K562 (cell line): ENCODE results near the gene TSSK6. TPM values are rescaled to one million over a fixed set of nuclear protein-coding genes. Genes with fewer than 3 reads are reported as not detected.

Experiments
- ATAC-seq: fragments of 200-7000 bp; cut with Tn5 transposase; 3 replicates; pipeline ENCODE4 v1.9.1; 2020; ENCODE audit warnings: moderate library complexity
- BruUV-seq: library from RNA; stranded (reverse); fragments of 400-500 nt; replicated peaks from 2 replicates; lab custom pipeline; 2021; lab: Mats Ljungman, UMichigan
- CTCF ChIA-PET: fragments of 300-600 bp; formaldehyde crosslinking; extraction: SDS; loops from one replicate; lab custom pipeline; 2021; ENCODE audit warnings: low intra/inter-chr PET ratio; lab: Yijun Ruan, JAX
- POLR2A ChIA-PET: fragments of 300-600, 350-650 bp; sonication (Branson Sonifier 250); formaldehyde crosslinking; extraction: SDS; loops from one replicate; lab custom pipeline; 2021; ENCODE audit warnings: antibody characterized with exemption, inconsistent platforms; lab: Yijun Ruan, JAX
- DNase-seq, 4 experiments: peaks; one replicate each; pipeline versions ENCODE4 v3.0.0 to v3.0.0-alpha.2; 2011 to 2018; ENCODE audit warnings: low spot score in 3 of 4, mixed read lengths in 3 of 4; ENCODE audit errors: extremely low read depth in 1 of 4
- FAIRE-seq: peaks from 2 replicates; lab custom pipeline; 2011; peaks lifted over from hg19 to GRCh38; lab: Jason Lieb, UNC
- H2AFZ ChIP-seq: 2 replicates; pipeline ENCODE4 v1.6.0; 2011; ENCODE audit warnings: low read depth, low read length, control low read depth, inconsistent platforms
- H3K27ac ChIP-seq: fragments of 200-600 bp; 3 replicates; pipeline ENCODE4 v1.8.0; 2011; ENCODE audit warnings: low read depth, mild to moderate bottlenecking, control low read depth, inconsistent platforms, low read length, moderate library complexity, mixed read lengths; ENCODE audit errors: extremely low read depth
- H3K27me3 ChIP-seq, 2 experiments: fragments of 300-600 bp in 1 of 2; 2 replicates in 1 of 2; 3 replicates in 1 of 2; pipeline versions ENCODE4 v1.6.0 to v1.8.0; 2011; ENCODE audit warnings: inconsistent platforms in 2 of 2, low read length in 2 of 2, mild to moderate bottlenecking in 1 of 2, mixed read lengths in 1 of 2, moderate library complexity in 1 of 2; ENCODE audit not compliant: control insufficient read depth in 2 of 2, insufficient read depth in 2 of 2
- H3K36me3 ChIP-seq: fragments of 300-600 bp; 3 replicates; pipeline ENCODE4 v1.8.0; 2011; ENCODE audit warnings: mild to moderate bottlenecking, low read length, inconsistent platforms; ENCODE audit not compliant: control insufficient read depth, insufficient read depth
- H3K4me1 ChIP-seq, 2 experiments: fragments of 200-600 bp in 1 of 2; replicated peaks in 1 of 2; 2 replicates in 1 of 2; 3 replicates in 1 of 2; pipeline versions ENCODE4 v1.5.1 to v1.8.0; 2011; ENCODE audit warnings: inconsistent platforms in 2 of 2, low read length in 2 of 2, mild to moderate bottlenecking in 1 of 2, mixed read lengths in 1 of 2, moderate library complexity in 1 of 2; ENCODE audit not compliant: control insufficient read depth in 2 of 2, insufficient read depth in 2 of 2
- H3K4me2 ChIP-seq: 2 replicates; pipeline ENCODE4 v1.6.1; 2011; ENCODE audit warnings: low read length, control low read depth, inconsistent platforms, mixed read lengths; ENCODE audit not compliant: insufficient read depth
- H3K4me3 ChIP-seq: fragments of 200-600 bp; sonication (generic), shearing (Covaris generic); 2 replicates; pipeline ENCODE4 v1.5.1; 2016; ENCODE audit warnings: control low read depth, inconsistent platforms
- H3K79me2 ChIP-seq: fragments of 200-600 bp; 3 replicates; pipeline ENCODE4 v1.8.0; 2011; ENCODE audit warnings: low read length, inconsistent platforms; ENCODE audit not compliant: control insufficient read depth, insufficient read depth
- H3K9ac ChIP-seq, 2 experiments: 2 replicates each; pipeline versions ENCODE4 v1.6.0 to v1.6.1; 2011; ENCODE audit warnings: low read depth in 2 of 2, low read length in 2 of 2, control low read depth in 1 of 2, inconsistent platforms in 1 of 2, mild to moderate bottlenecking in 1 of 2, mixed read lengths in 1 of 2; ENCODE audit not compliant: insufficient read depth in 1 of 2
- H3K9me1 ChIP-seq: one replicate; pipeline ENCODE4 v1.6.0; 2011; ENCODE audit warnings: inconsistent platforms, mild to moderate bottlenecking, low read length, moderate library complexity; ENCODE audit not compliant: control insufficient read depth, insufficient read depth
- H3K9me3 ChIP-seq: replicated peaks from 2 replicates; pipeline ENCODE4 v1.5.1; 2011; ENCODE audit warnings: low read depth, low read length, inconsistent platforms; ENCODE audit not compliant: control insufficient read depth, insufficient read depth
- H4K20me1 ChIP-seq: replicated peaks from 2 replicates; pipeline ENCODE4 v1.6.1; 2011; ENCODE audit warnings: low read length, inconsistent platforms, mixed read lengths; ENCODE audit not compliant: control insufficient read depth, insufficient read depth
- ARID1B ChIP-seq: fragments of 450-650 bp; IDR thresholded peaks from 2 replicates; pipeline ENCODE4 v1.6.1; 2016; ENCODE audit warnings: antibody characterized with exemption, mild to moderate bottlenecking, inconsistent platforms
- CAMTA2 ChIP-seq: fragments of 250-450 bp; sonication (Bioruptor Pico); conservative IDR thresholded peaks from 2 replicates; pipeline ENCODE4 v1.5.1; 2022
- CBFA2T3 ChIP-seq: fragments of 450-650 bp; IDR thresholded peaks from 2 replicates; pipeline ENCODE4 v1.6.1; 2017
- CXXC5 ChIP-seq: fragments of 250-450 bp; sonication (Bioruptor Pico); IDR thresholded peaks from 2 replicates; pipeline ENCODE4 v1.8.0; 2022; ENCODE audit warnings: inconsistent platforms, mild to moderate bottlenecking, moderate library complexity
- DMBX1 ChIP-seq: fragments of 250-450 bp; sonication (Bioruptor Pico); IDR thresholded peaks from 2 replicates; pipeline ENCODE4 v1.8.0; 2022; ENCODE audit warnings: inconsistent platforms, mild to moderate bottlenecking, moderate library complexity, borderline replicate concordance
- DPF2 ChIP-seq: fragments of 450-650 bp; IDR thresholded peaks from 2 replicates; pipeline ENCODE4 v1.6.1; 2016
- EP300 ChIP-seq: IDR thresholded peaks from 2 replicates; pipeline ENCODE4 v1.6.1; 2012; ENCODE audit warnings: low read length, improper control_type of control experiment
- KLF13 ChIP-seq: fragments of 450-650 bp; IDR thresholded peaks from 2 replicates; pipeline ENCODE4 v1.6.1; 2016; ENCODE audit warnings: missing genetic modification characterization, low read depth, mild to moderate bottlenecking, missing compliant biosample characterization, moderate library complexity, borderline replicate concordance
- MEF2A ChIP-seq: IDR thresholded peaks from 2 replicates; pipeline ENCODE4 v1.6.1; 2011; ENCODE audit warnings: low read depth, mild to moderate bottlenecking, low read length, moderate library complexity; ENCODE audit not compliant: control insufficient read depth
- NFATC3 ChIP-seq: fragments of 450-650 bp; IDR thresholded peaks from 2 replicates; pipeline ENCODE4 v1.6.1; 2017; ENCODE audit warnings: mild to moderate bottlenecking
- NFE2 ChIP-seq: IDR thresholded peaks from 2 replicates; pipeline ENCODE4 v1.6.1; 2014; ENCODE audit warnings: antibody characterized with exemption, low read depth
- NONO ChIP-seq, 2 experiments: fragments of 200-400 bp in 1 of 2; fragments of 450-650 bp in 1 of 2; formaldehyde crosslinking in 1 of 2; IDR thresholded peaks; 2 replicates each; pipeline ENCODE4 v1.6.1; 2017; ENCODE audit warnings: low read depth in 2 of 2, mild to moderate bottlenecking in 2 of 2, moderate library complexity in 2 of 2, low read length in 1 of 2
- NR2C1 ChIP-seq, 2 experiments: fragments of 450-650 bp; IDR thresholded peaks; 2 replicates each; pipeline ENCODE4 v1.6.1; 2017; ENCODE audit warnings: mild to moderate bottlenecking in 2 of 2, antibody characterized with exemption in 1 of 2, inconsistent platforms in 1 of 2, missing compliant biosample characterization in 1 of 2, missing genetic modification characterization in 1 of 2
- SMARCE1 ChIP-seq: fragments of 450-650 bp; IDR thresholded peaks from 2 replicates; pipeline ENCODE4 v1.7.1; 2016; ENCODE audit warnings: mild to moderate bottlenecking
- ZNF24 ChIP-seq: fragments of 450-650 bp; IDR thresholded peaks from 2 replicates; pipeline ENCODE4 v1.6.1; 2016
- ZNF584 ChIP-seq: fragments of 200-800 bp; sonication (Bioruptor generic); IDR thresholded peaks from 2 replicates; pipeline ENCODE4 v1.6.1; 2016; ENCODE audit warnings: low read depth, mild to moderate bottlenecking, missing genetic modification characterization, missing compliant biosample characterization
- WGBS: fragments of 100-300 bp; shearing (Covaris generic); methylation state at CpG from one replicate; pipeline ENCODE4 v1.1.6; 2016; ENCODE audit warnings: low coverage, mixed read lengths; ENCODE audit not compliant: insufficient coverage; ENCODE audit errors: missing lambda C conversion rate; 5-methylcytosine and 5-hydroxymethylcytosine counted together
- in situ Hi-C: fragments of 300-500 bp; cut with MboI; formaldehyde crosslinking; loops from 4 replicates; pipeline ENCODE4 v1.15.0; 2018; ENCODE audit warnings: inconsistent platforms, mixed read lengths
- intact Hi-C: fragments of 100-400 bp; cut with micrococcal nuclease; formaldehyde crosslinking; loops from 2 replicates; pipeline ENCODE4 v1.14.2; 2022
- polyA plus RNA-seq, 8 experiments: library from polyadenylated mRNA; depleted of rRNA in 4 of 8; stranded (reverse) in 5 of 8; unstranded in 3 of 8; fragments of >200 nt; fragmentation: Nextera tagmentation in 2 of 8; fragmentation: Illumina TruSeq in 1 of 8; extraction: Ambion mirVana in 2 of 8; extraction: Trizol in 1 of 8; gene quantifications; 2 replicates each; pipeline versions ENCODE4 v1.2.1 to v1.2.3, GENCODE V29; 2011 to 2014; ENCODE audit warnings: inconsistent platforms in 1 of 8, missing spikeins in 1 of 8
- total RNA-seq, 7 experiments: library from RNA; depleted of rRNA in 6 of 7; stranded (reverse); fragments of >200 nt in 6 of 7; fragmentation: Illumina TruSeq in 2 of 7; extraction: Trizol in 2 of 7; gene quantifications; 2 replicates each; pipeline versions ENCODE4 v1.2.1 to v1.2.3, GENCODE V29; 2011 to 2021; ENCODE audit warnings: low replicate concordance in 1 of 7
- TF ChIP-seq, protein P1 (sequence below): fragments of 450-650 bp; IDR thresholded peaks from 2 replicates; pipeline ENCODE4 v1.6.1; 2016; ENCODE audit warnings: low read depth, mild to moderate bottlenecking, moderate library complexity
- TF ChIP-seq, protein P2 (sequence below): fragments of 250-450 bp; sonication (Bioruptor Pico); IDR thresholded peaks from 2 replicates; pipeline ENCODE4 v1.5.0; 2020; ENCODE audit warnings: mild to moderate bottlenecking, borderline replicate concordance

Gene TSSK6
- total and polyA plus RNA-seq, 9 of the 15 experiments (the other 6 are each of a cell fraction or from before 2014, with no cell fraction given), result 0.21 to 2.6 (median 1.5) TPM; not detected in 3

DNA sequence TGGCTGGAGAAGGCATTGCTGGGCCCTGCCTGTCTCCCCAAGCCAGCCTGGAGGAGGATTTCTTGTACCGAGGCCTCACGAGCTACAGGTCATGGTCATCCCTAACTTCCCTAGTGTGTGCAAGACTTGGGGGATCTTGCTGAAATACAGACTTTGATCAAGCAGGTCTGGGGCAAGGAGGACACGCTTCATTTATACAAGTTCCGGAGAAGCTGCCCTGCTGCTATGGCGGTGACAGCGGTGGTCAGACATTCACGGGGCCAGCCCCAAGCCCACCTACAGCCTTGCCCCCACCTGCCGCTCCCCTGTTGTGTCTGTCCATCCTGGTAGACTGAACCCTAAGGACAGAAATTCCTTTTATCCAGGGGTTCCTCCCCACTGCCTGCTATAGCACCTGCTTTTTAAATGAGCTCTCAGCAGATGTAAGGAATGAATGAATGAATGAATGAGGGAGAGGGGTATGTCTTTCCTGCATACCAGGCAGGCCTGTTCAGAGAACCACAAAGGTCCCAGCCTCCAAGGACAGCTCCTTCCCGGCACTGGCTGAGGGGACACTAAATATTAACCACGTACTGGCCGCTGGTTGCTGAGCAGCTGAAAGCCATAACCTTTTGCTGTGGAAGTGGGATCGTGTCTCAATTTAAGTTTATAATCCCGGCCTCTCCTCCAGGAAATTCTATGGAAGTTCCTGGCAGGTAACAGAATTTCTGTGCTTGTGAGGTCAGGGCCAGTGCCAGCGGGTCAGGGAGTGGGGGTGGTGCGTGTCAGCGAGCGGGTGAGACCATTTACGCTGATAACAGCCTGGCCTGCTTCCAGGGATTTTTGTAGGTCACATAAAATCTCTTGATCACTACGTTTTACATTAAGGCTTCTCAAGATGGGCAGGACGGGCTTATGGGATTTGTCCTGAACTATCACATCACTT, 27.1 kb downstream of the TSSK6 start:
- POLR2A ChIA-PET, result interaction anchor here (0.6 to 2.3 kb wide), 12 partner anchors 9 to 317 kb away, joined by 3 to 11 read pairs (median 4); partner anchors contain the start of gene GATAD2A
- intact Hi-C loops, result loop anchor here (2.0 to 5.0 kb wide), 2 partner anchors 43 to 101 kb away; no protein-coding TSS in a partner anchor
- H2AFZ ChIP-seq, result 0 out of 2 replicates have a peak overlapping the region, but pooled peaks have one; percentile 1
- CTCF ChIA-PET, result interaction anchor here (0.6 to 2.7 kb wide), 2 partner anchors 118 to 121 kb away, joined by 5 to 18 read pairs; no protein-coding TSS in a partner anchor
- peaks cover 38 to 53% of the 10 kb centered on the region in 2 experiments for H3K4me1 ChIP-seq
- H3K9me1 ChIP-seq, result peaks cover 4% of the 10 kb centered on the region
- H3K27me3 ChIP-seq, result no peaks in the 10 kb centered on the region
- peaks cover 88% of the 10 kb centered on the region for H3K79me2 ChIP-seq
- peak; percentile 61 for ATAC-seq
- peak; percentile 58 to 83 (median 67) for DNase-seq
- H3K4me3 ChIP-seq, result no peak overlapping the region; the same call in 1 of the 2 replicates
- peak overlapping the region; percentile 66 to 83 for H3K9ac ChIP-seq
- H3K36me3 ChIP-seq, result peaks cover 69% of the 10 kb centered on the region; the same call in 2 of the 3 replicates
- in situ Hi-C loops, result no loop called here
- H3K27ac ChIP-seq, result peak overlapping the region; percentile 90
- peaks cover 26% of the 10 kb centered on the region; the same call in 1 of the 2 replicates for H4K20me1 ChIP-seq
- BruUV-seq, result no TSS peak
- FAIRE-seq, result peak; percentile 57
- peak overlapping the region; percentile 53 for H3K4me2 ChIP-seq
- 23% methylated on average over 20 of the region's 20 CpGs for WGBS
- no peaks in the 10 kb centered on the region for H3K9me3 ChIP-seq
- TF ChIP-seq CBFA2T3 (peak; percentile 17; the same call in 1 of the 2 replicates), ZNF584 (no peak), NFE2 (no peak), NR2C1 (IDR thresholded peaks at IDR 0.05) (peak; percentile 59), NR2C1 (tag; IDR thresholded peaks at IDR 0.05) (peak; percentile 80), ZNF24 (peak; percentile 96), KLF13 (tag) (no peak), DPF2 (peak; percentile 58), NFATC3 (no peak), EP300 (peak; percentile 55), NONO (IDR thresholded peaks at IDR 0.05; ENCODE audit: low read depth in 2 of 2, low read length in 1 of 2) (0 out of 4 replicates have a peak, but pooled peaks of 1 of the 2 experiments have one; percentile 27), CAMTA2 (CRISPR knock-in tag) (no peak), ARID1B (peak; percentile 58), SMARCE1 (0 out of 2 replicates have a peak, but pooled peaks have one; percentile 45), DMBX1 (peak; percentile 59; the same call in 1 of the 2 replicates), MEF2A (no peak), CXXC5 (CRISPR knock-in tag) (peak; percentile 60)
- TF ChIP-seq, protein P1, sequence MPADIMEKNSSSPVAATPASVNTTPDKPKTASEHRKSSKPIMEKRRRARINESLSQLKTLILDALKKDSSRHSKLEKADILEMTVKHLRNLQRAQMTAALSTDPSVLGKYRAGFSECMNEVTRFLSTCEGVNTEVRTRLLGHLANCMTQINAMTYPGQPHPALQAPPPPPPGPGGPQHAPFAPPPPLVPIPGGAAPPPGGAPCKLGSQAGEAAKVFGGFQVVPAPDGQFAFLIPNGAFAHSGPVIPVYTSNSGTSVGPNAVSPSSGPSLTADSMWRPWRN, result 0 out of 2 replicates have a peak, but pooled peaks have one; percentile 15
- TF ChIP-seq, protein P2, sequence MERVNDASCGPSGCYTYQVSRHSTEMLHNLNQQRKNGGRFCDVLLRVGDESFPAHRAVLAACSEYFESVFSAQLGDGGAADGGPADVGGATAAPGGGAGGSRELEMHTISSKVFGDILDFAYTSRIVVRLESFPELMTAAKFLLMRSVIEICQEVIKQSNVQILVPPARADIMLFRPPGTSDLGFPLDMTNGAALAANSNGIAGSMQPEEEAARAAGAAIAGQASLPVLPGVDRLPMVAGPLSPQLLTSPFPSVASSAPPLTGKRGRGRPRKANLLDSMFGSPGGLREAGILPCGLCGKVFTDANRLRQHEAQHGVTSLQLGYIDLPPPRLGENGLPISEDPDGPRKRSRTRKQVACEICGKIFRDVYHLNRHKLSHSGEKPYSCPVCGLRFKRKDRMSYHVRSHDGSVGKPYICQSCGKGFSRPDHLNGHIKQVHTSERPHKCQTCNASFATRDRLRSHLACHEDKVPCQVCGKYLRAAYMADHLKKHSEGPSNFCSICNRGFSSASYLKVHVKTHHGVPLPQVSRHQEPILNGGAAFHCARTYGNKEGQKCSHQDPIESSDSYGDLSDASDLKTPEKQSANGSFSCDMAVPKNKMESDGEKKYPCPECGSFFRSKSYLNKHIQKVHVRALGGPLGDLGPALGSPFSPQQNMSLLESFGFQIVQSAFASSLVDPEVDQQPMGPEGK (CRISPR knock-in tag), result no peak
